HepG2 (cell line): ENCODE data around the gene ABCB9. TPM values are rescaled to one million over a fixed set of nuclear protein-coding genes. Genes with fewer than 3 reads are reported as not detected.

Experiments used
- AKNA ChIP-seq: sonication (generic); formaldehyde crosslinking; IDR thresholded peaks from 2 replicates; pipeline ENCODE4 v1.4.0; 2020; ENCODE audit warnings: missing genetic modification reagents, borderline replicate concordance
- ASH2L ChIP-seq: fragments of 300-600, 200-600 bp; sonication (generic); IDR thresholded peaks from 2 replicates; pipeline ENCODE4 v1.7.0; 2017; ENCODE audit warnings: low read depth, mild to moderate bottlenecking, moderate library complexity, mixed read lengths, low read length; ENCODE audit not compliant: insufficient read length
- CAMTA2 ChIP-seq: sonication (generic); formaldehyde crosslinking; IDR thresholded peaks from 2 replicates; pipeline ENCODE4 v1.4.0; 2020; ENCODE audit warnings: mild to moderate bottlenecking, missing genetic modification reagents, borderline replicate concordance
- ETV6 ChIP-seq: sonication (generic); formaldehyde crosslinking; conservative IDR thresholded peaks from 2 replicates; pipeline ENCODE4 v1.4.0; 2020; ENCODE audit warnings: missing genetic modification reagents
- GATAD1 ChIP-seq: IDR thresholded peaks from 2 replicates; pipeline ENCODE4 v1.6.1; 2016; ENCODE audit warnings: missing genetic modification reagents, missing compliant biosample characterization
- GFI1 ChIP-seq: sonication (generic); formaldehyde crosslinking; IDR thresholded peaks from 2 replicates; pipeline ENCODE4 v1.5.0; 2020; ENCODE audit warnings: missing genetic modification reagents, mild to moderate bottlenecking, borderline replicate concordance
- NFE2L1 ChIP-seq: sonication (generic); formaldehyde crosslinking; IDR thresholded peaks from 2 replicates; pipeline ENCODE4 v1.4.0; 2020; ENCODE audit warnings: missing genetic modification reagents, mild to moderate bottlenecking, borderline replicate concordance
- NFKB2 ChIP-seq: sonication (generic); formaldehyde crosslinking; IDR thresholded peaks from 2 replicates; pipeline ENCODE4 v1.4.0; 2020; ENCODE audit warnings: missing genetic modification reagents, borderline replicate concordance
- RNF2 ChIP-seq: fragments of 450-650 bp; conservative IDR thresholded peaks from 2 replicates; pipeline ENCODE4 v1.6.1; 2016; ENCODE audit warnings: low read depth
- RORA ChIP-seq: sonication (generic); formaldehyde crosslinking; IDR thresholded peaks from 2 replicates; pipeline ENCODE4 v1.5.0; 2020; ENCODE audit warnings: mild to moderate bottlenecking, missing genetic modification reagents, moderate library complexity
- SMAD1 ChIP-seq: sonication (generic); formaldehyde crosslinking; IDR thresholded peaks from 2 replicates; pipeline ENCODE4 v1.4.0; 2020; ENCODE audit warnings: missing genetic modification reagents, low read depth, mild to moderate bottlenecking, borderline replicate concordance
- SNAI1 ChIP-seq: sonication (generic); formaldehyde crosslinking; IDR thresholded peaks from 2 replicates; pipeline ENCODE4 v1.5.0; 2020; ENCODE audit warnings: mild to moderate bottlenecking, missing genetic modification reagents, borderline replicate concordance
- SPEN ChIP-seq: sonication (generic); formaldehyde crosslinking; IDR thresholded peaks from 2 replicates; pipeline ENCODE4 v1.5.1; 2020; ENCODE audit warnings: low read depth, mild to moderate bottlenecking, missing genetic modification reagents
- TAF15 ChIP-seq: fragments of 200-400 bp; formaldehyde crosslinking; IDR thresholded peaks from one replicate; pipeline ENCODE4 v1.6.1; 2018; ENCODE audit warnings: mild to moderate bottlenecking, low read depth, low read length; ENCODE audit not compliant: poor library complexity, severe bottlenecking
- TBX3 ChIP-seq: fragments of 450-650 bp; IDR thresholded peaks from 2 replicates; pipeline ENCODE4 v1.6.1; 2017; ENCODE audit warnings: antibody characterized with exemption, mild to moderate bottlenecking, inconsistent platforms, borderline replicate concordance
- U2AF2 ChIP-seq: fragments of 200-400 bp; formaldehyde crosslinking; IDR thresholded peaks from 2 replicates; pipeline ENCODE4 v1.6.1; 2017; ENCODE audit warnings: low read depth, mild to moderate bottlenecking, low read length
- ZC3H13 ChIP-seq: sonication (generic); formaldehyde crosslinking; IDR thresholded peaks from 2 replicates; pipeline ENCODE4 v1.8.1; 2023; ENCODE audit warnings: mild to moderate bottlenecking, missing genetic modification reagents, moderate library complexity
- ZFP1 ChIP-seq: IDR thresholded peaks from 2 replicates; pipeline ENCODE4 v1.6.1; 2016
- ZFP36L2 ChIP-seq: sonication (generic); formaldehyde crosslinking; IDR thresholded peaks from 2 replicates; pipeline ENCODE4 v1.4.0; 2020; ENCODE audit warnings: missing genetic modification reagents
- ZNF260 ChIP-seq: sonication (generic); formaldehyde crosslinking; IDR thresholded peaks from 2 replicates; pipeline ENCODE4 v1.4.0; 2020; ENCODE audit warnings: missing genetic modification reagents, low read depth, mild to moderate bottlenecking, borderline replicate concordance
- ZNF292 ChIP-seq: sonication (generic); formaldehyde crosslinking; IDR thresholded peaks from 2 replicates; pipeline ENCODE4 v1.8.1; 2022; ENCODE audit warnings: mild to moderate bottlenecking, low read depth, missing genetic modification reagents, borderline replicate concordance
- ZNF354B ChIP-seq: sonication (generic); formaldehyde crosslinking; IDR thresholded peaks from 2 replicates; pipeline ENCODE4 v1.8.0; 2022; ENCODE audit warnings: mild to moderate bottlenecking, missing genetic modification reagents
- polyA plus RNA-seq, 8 experiments: library from polyadenylated mRNA; depleted of rRNA in 3 of 8; stranded (reverse) in 7 of 8; unstranded in 1 of 8; fragments of >200 nt; fragmentation: Illumina TruSeq in 4 of 8; extraction: Trizol in 4 of 8; gene quantifications; 2 replicates each; pipeline versions ENCODE4 v1.2.1 to v1.2.3, GENCODE V29; 2011 to 2016; ENCODE audit warnings: low read depth in 4 of 8, missing spikeins in 1 of 8, mixed read lengths in 1 of 8; ENCODE audit not compliant: insufficient read depth in 1 of 8
- total RNA-seq, 5 experiments: library from RNA; depleted of rRNA; stranded (reverse); fragments of >200 nt; fragmentation: Illumina TruSeq; extraction: Trizol; gene quantifications; 2 replicates each; pipeline ENCODE4 v1.2.3, GENCODE V29; 2016; ENCODE audit warnings: low read depth in 1 of 5
- TF ChIP-seq, protein P1 (sequence below): sonication (generic); formaldehyde crosslinking; IDR thresholded peaks from 2 replicates; pipeline ENCODE4 v1.5.0; 2020; ENCODE audit warnings: mild to moderate bottlenecking, missing genetic modification reagents

The ABCB9 gene
- total and polyA plus RNA-seq, 2 of the 13 experiments (the other 11 are each of a cell fraction or from before 2014, with no cell fraction given): 5.1 to 6.0 TPM

- no peak for TF ChIP-seq U2AF2
- no peak for TF ChIP-seq RORA (CRISPR knock-in tag)
- TF ChIP-seq SPEN (CRISPR knock-in tag): peak; percentile 87
- TF ChIP-seq ASH2L: peak; percentile 83
- no peak for TF ChIP-seq NFKB2 (CRISPR knock-in tag)
- no peak for TF ChIP-seq RNF2
- 0 out of 2 replicates have a peak, but pooled peaks have one; percentile 27 for TF ChIP-seq ETV6 (CRISPR knock-in tag)
- no peak; the same call in 1 of the 2 replicates for TF ChIP-seq GFI1
- no peak for TF ChIP-seq CAMTA2 (CRISPR knock-in tag)
- TF ChIP-seq ZNF260 (CRISPR knock-in tag): no peak
- TF ChIP-seq ZNF354B: no peak
- TF ChIP-seq NFE2L1 (CRISPR knock-in tag): no peak
- TF ChIP-seq TAF15: no peak
- TF ChIP-seq, protein P1, sequence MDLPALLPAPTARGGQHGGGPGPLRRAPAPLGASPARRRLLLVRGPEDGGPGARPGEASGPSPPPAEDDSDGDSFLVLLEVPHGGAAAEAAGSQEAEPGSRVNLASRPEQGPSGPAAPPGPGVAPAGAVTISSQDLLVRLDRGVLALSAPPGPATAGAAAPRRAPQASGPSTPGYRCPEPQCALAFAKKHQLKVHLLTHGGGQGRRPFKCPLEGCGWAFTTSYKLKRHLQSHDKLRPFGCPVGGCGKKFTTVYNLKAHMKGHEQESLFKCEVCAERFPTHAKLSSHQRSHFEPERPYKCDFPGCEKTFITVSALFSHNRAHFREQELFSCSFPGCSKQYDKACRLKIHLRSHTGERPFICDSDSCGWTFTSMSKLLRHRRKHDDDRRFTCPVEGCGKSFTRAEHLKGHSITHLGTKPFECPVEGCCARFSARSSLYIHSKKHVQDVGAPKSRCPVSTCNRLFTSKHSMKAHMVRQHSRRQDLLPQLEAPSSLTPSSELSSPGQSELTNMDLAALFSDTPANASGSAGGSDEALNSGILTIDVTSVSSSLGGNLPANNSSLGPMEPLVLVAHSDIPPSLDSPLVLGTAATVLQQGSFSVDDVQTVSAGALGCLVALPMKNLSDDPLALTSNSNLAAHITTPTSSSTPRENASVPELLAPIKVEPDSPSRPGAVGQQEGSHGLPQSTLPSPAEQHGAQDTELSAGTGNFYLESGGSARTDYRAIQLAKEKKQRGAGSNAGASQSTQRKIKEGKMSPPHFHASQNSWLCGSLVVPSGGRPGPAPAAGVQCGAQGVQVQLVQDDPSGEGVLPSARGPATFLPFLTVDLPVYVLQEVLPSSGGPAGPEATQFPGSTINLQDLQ (CRISPR knock-in tag): peak; percentile 96
- no peak for TF ChIP-seq ZFP36L2 (CRISPR knock-in tag)
- no peak for TF ChIP-seq SNAI1
- TF ChIP-seq ZFP1: no peak
- peak; percentile 25; the same call in 1 of the 2 replicates for TF ChIP-seq SMAD1 (CRISPR knock-in tag)
- no peak for TF ChIP-seq TBX3
- no peak for TF ChIP-seq AKNA (CRISPR knock-in tag)
- peak; percentile 88 for TF ChIP-seq GATAD1 (CRISPR knock-in tag)
- TF ChIP-seq ZC3H13 (CRISPR knock-in tag): peak; percentile 92; the same call in 1 of the 2 replicates
- no peak for TF ChIP-seq ZNF292 (CRISPR knock-in tag)
Observed at GRCh38 chr12:122980183-122981035, 14.1 kb upstream of the ABCB9 start, which contains the start of gene ARL6IP4 (continued).
